Activated CD8-positive, alpha-beta memory T cell treated with anti-CD3 and anti-CD28 coated beads, Interleukin-2, amount 10 ng/mL, durations not matched to agents 7 days and 5 days (primary cell): ENCODE results near the gene XBP1. TPM values are rescaled to one million over a fixed set of nuclear protein-coding genes. Genes with fewer than 3 reads are reported as not detected.
"Not testable (repeated sequence)": the region's sequence is repeated elsewhere in the genome, so short reads cannot be mapped to it uniquely, and the experiment has no call there.

Experiments
- ATAC-seq: fragments of 150-1000 bp; cut with Tn5 transposase; one replicate; pipeline ENCODE4 v1.10.0; 2021; ENCODE audit warnings: moderate library complexity
- CTCF ChIA-PET: fragments of 350-600 bp; sonication (Branson Sonifier 250); formaldehyde crosslinking; loops from one replicate; lab custom pipeline; 2021; ENCODE audit warnings: antibody characterized with exemption; lab: Charles Lee
- DNase-seq: peaks from one replicate; pipeline ENCODE4 v3.0.0-alpha.2; 2020
- H3K27ac Mint-ChIP-seq: one replicate; pipeline ENCODE4 v1.8.0; 2021; ENCODE audit warnings: mild to moderate bottlenecking, mixed read lengths
- H3K27me3 Mint-ChIP-seq: one replicate; pipeline ENCODE4 v1.8.0; 2021; ENCODE audit warnings: mixed read lengths
- H3K36me3 Mint-ChIP-seq: one replicate; pipeline ENCODE4 v1.8.0; 2021; ENCODE audit warnings: mild to moderate bottlenecking, mixed read lengths
- H3K4me1 Mint-ChIP-seq: one replicate; pipeline ENCODE4 v1.8.0; 2021; ENCODE audit warnings: mixed read lengths
- H3K4me3 Mint-ChIP-seq: one replicate; pipeline ENCODE4 v1.8.0; 2021; ENCODE audit warnings: mild to moderate bottlenecking, moderate library complexity, mixed read lengths
- H3K9me3 Mint-ChIP-seq: one replicate; pipeline ENCODE4 v1.8.0; 2022; ENCODE audit warnings: low read depth, mixed read lengths
- total RNA-seq, 2 experiments: library from RNA; stranded (reverse); gene quantifications; one replicate each; pipeline ENCODE4 v1.2.3, GENCODE V29; 2021

XBP1 gene
- total RNA-seq, 2 experiments from 2014 or later = 139 to 141 TPM

DNA sequence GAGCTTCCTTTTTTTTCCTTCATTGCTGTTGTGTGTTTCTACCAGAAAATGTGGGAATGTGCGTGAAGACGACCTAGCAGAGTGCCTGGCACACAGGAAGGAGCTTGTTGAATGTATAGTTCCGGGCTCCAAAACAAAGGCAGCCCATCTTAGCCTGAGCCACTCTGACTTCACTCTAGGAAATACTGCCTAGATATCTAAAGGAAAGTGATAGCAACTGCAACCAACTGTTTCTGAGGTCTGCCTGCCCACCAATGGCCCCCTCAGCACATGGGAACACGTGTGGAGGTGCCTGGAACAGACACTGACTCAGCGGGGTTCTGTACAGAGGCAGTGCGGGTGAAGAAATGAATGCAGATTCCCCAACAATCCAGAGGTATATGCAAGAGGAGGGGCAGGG lies 14.7 kb upstream of the XBP1 start:
- ATAC-seq (no peak), DNase-seq (no peak)
- Mint-ChIP-seq H3K9me3 (no peaks in the 10 kb centered on the region), H3K4me3 (no peak overlapping the region), H3K27ac (no peak overlapping the region), H3K27me3 (no peaks in the 10 kb centered on the region), H3K4me1 (peaks cover 80% of the 10 kb centered on the region), H3K36me3 (peaks cover 43% of the 10 kb centered on the region)
- CTCF ChIA-PET = interaction anchor here (1.3 to 5.9 kb wide), 4 partner anchors 12 to 31 kb away, joined by 5 to 67 read pairs (median 25); partner anchors contain the start of gene XBP1

DNA sequence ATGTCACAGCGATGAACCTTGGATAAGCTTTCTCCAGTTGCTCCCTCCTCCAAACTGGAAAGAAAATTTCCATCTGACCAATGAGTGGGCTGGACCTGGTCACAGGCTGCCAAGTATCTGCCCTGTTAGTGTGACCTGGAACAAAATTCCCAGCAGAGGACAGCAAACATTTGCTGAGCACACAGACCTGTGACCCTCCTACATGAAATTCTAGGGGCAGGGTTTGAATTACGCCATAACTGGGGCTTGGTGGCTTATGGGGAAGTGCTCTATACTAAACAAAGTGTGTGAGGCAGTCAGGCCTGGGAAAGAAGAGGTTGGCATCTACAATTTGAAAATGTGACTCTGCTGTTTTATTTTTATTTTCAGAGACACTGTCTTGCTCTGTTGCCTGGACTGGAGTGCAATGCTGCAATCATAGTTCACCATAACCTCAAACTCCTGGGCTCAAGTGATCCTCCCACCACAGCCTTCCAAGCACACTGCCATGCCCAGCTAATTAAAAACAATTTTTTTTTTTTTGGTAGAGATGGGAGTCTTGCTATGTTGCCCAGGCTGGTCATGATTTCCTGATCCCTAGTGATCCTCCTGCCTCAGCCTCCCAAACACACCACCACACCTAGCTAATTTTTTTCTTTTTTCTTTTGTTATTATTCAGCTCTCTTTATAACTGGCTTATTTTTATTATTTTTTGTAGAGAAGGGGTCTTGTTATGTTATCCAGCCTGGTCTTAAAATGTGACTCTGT lies 13.6 kb upstream of the XBP1 start:
- Mint-ChIP-seq H3K27ac (peak overlapping the region; percentile 51), H3K36me3 (peaks cover 45% of the 10 kb centered on the region), H3K4me1 (peaks cover 84% of the 10 kb centered on the region), H3K4me3 (no peak overlapping the region), H3K9me3 (no peaks in the 10 kb centered on the region), H3K27me3 (no peaks in the 10 kb centered on the region)
- CTCF ChIA-PET = interaction anchor here (1.3 to 5.9 kb wide), 4 partner anchors 14 to 41 kb away, joined by 5 to 67 read pairs (median 26); partner anchors contain the start of genes CCDC117 and XBP1
- DNase-seq (no peak), ATAC-seq (no peak)

DNA sequence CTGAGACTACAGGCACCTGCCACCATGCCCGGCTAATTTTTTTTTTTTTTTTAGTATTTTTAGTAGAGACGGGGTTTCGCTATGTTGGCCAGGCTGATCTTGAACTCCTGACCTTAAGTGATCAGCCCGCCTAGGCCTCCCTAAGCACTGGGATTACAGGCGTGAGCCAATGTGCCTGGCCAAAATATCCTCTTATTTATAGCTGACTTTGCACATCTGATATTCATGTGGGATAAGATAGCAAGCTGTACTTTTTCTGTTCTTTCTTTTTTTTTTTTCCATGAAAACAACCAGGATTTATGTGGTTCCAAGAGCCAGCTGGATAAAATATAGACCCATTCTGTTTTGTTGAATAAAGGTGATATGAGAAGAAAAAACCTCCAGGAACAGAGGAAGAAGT lies 12.1 kb upstream of the XBP1 start:
- H3K4me1 Mint-ChIP-seq = peaks cover 78% of the 10 kb centered on the region
- H3K27me3 Mint-ChIP-seq = no peaks in the 10 kb centered on the region
- peak overlapping the region; percentile 92 for H3K27ac Mint-ChIP-seq
- DNase-seq = no peak
- CTCF ChIA-PET = interaction anchor here (0.8 to 5.9 kb wide), 7 partner anchors 12 to 67 kb away, joined by 3 to 67 read pairs (median 7); partner anchors contain the start of genes CCDC117 and XBP1
- H3K4me3 Mint-ChIP-seq = peak overlapping the region; percentile 70
- H3K36me3 Mint-ChIP-seq = peaks cover 54% of the 10 kb centered on the region
- no peaks in the 10 kb centered on the region for H3K9me3 Mint-ChIP-seq
- ATAC-seq = no peak

GRCh38 chr22:28810821-28811491 lies 10.6 kb upstream of the XBP1 start:
- peaks cover 52% of the 10 kb centered on the region for H3K36me3 Mint-ChIP-seq
- ATAC-seq = peak; percentile 46
- CTCF ChIA-PET = interaction anchor here (1.0 to 5.9 kb wide), 6 partner anchors 11 to 58 kb away, joined by 3 to 67 read pairs (median 7); partner anchors contain the start of gene XBP1
- peak overlapping the region; percentile 92 for H3K27ac Mint-ChIP-seq
- H3K27me3 Mint-ChIP-seq = no peaks in the 10 kb centered on the region
- H3K4me1 Mint-ChIP-seq = peaks cover 75% of the 10 kb centered on the region
- peak overlapping the region; percentile 70 for H3K4me3 Mint-ChIP-seq
- DNase-seq = peak; percentile 81
- no peaks in the 10 kb centered on the region for H3K9me3 Mint-ChIP-seq

- Mint-ChIP-seq H3K27ac (peak overlapping the region; percentile 55), H3K4me3 (no peak overlapping the region), H3K4me1 (peaks cover 58% of the 10 kb centered on the region), H3K27me3 (no peaks in the 10 kb centered on the region), H3K9me3 (no peaks in the 10 kb centered on the region), H3K36me3 (peaks cover 34% of the 10 kb centered on the region)
- DNase-seq (no peak), ATAC-seq (no peak)
- CTCF ChIA-PET = interaction anchor here (1.8 to 3.7 kb wide), 5 partner anchors 9 to 208 kb away, joined by 4 to 21 read pairs (median 5); partner anchors contain the start of gene XBP1
Measured at GRCh38 chr22:28808716-28809355, 8.5 kb upstream of the XBP1 start.

- DNase-seq, CTCF ChIA-PET, H3K9me3 Mint-ChIP-seq, H3K4me3 Mint-ChIP-seq, H3K27ac Mint-ChIP-seq, H3K27me3 Mint-ChIP-seq, ATAC-seq: not testable (repeated sequence)
- Mint-ChIP-seq H3K4me1 (peaks cover 41% of the 10 kb centered on the region), H3K36me3 (peaks cover 25% of the 10 kb centered on the region)
Measured at GRCh38 chr22:28805426-28805825, 5.1 kb upstream of the XBP1 start.

DNA sequence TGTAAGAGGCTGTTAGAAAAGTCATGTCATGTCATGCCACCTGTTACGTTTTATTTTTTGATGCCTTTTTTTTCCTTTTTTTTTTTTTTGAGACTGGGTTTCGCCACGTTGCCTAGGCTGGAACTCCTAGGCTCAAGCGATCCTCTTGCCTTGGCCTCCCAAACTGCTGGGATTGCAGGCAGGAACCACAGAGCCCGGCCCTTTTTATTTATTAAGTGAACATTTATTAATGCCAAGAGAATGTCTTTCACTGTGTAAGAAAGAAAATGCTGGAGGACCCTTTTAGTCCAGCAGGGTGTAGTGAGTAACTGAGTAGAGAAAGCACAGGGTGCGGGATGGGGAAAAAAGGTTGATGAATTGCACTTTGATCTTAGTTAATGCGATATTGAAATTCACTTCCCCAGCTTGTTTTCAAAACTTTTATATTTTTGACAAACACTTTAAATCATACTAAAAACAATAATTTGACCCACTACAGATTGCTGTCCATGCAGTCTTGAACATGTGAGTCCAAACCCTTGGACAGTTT lies 2.3 kb upstream of the XBP1 start:
- no peak for ATAC-seq
- no peaks in the 10 kb centered on the region for H3K27me3 Mint-ChIP-seq
- peaks cover 30% of the 10 kb centered on the region for H3K36me3 Mint-ChIP-seq
- H3K9me3 Mint-ChIP-seq = no peaks in the 10 kb centered on the region
- CTCF ChIA-PET = interaction anchor here (0.8 to 10.7 kb wide), 6 partner anchors 10 to 30 kb away, joined by 3 to 84 read pairs (median 5); partner anchors contain the start of gene CCDC117
- peak overlapping the region; percentile 68 for H3K27ac Mint-ChIP-seq
- peak overlapping the region; percentile 91 for H3K4me3 Mint-ChIP-seq
- no peak for DNase-seq
- peaks cover 31% of the 10 kb centered on the region for H3K4me1 Mint-ChIP-seq

DNA sequence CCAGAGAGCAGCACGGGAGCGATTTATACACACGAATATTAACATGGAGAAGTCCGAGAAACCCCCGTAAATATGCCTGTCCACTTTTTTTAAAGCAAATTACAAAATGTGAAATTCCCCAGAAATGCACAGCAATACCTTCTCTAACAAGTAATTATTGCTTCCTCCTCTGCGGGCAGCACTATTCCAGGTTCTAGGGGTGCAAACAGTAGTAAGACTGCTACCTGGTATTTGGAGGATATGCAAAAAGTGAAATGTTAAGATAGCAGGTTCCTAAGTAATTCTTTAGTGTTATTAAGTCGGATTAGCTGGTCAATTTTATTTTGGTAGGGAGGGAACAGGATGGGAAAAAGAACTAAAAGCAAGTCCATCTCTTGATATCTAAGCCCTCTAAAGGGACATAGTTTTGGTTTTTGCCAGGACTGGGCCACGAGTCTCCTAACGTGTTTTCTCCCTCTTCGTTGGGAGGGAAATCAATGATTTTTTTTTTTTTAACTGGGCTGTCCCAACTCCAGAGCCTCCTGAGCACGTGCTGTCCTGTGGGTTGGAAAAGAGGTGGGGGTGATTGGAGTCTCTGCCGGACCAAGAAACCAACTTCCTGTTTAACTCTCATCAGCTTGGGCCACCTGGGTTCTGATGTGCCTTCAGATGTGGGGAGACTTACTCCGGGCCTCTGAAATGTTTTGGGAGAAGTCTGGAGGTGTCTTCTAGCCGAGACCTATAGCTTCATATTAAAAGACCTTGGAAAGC lies 1.7 kb upstream of the XBP1 start:
- Mint-ChIP-seq H3K4me3 (peak overlapping the region; percentile 91), H3K27ac (peak overlapping the region; percentile 68), H3K27me3 (no peaks in the 10 kb centered on the region), H3K4me1 (peaks cover 34% of the 10 kb centered on the region), H3K9me3 (no peaks in the 10 kb centered on the region), H3K36me3 (peaks cover 31% of the 10 kb centered on the region)
- CTCF ChIA-PET = interaction anchor here (0.8 to 10.7 kb wide), 5 partner anchors 11 to 26 kb away, joined by 3 to 84 read pairs (median 5); no protein-coding TSS in a partner anchor
- DNase-seq (no peak), ATAC-seq (no peak)

GRCh38 chr22:28799606-28800307 lies 612 bp downstream of the XBP1 start:
- DNase-seq = peak; percentile 53
- Mint-ChIP-seq H3K36me3 (peaks cover 50% of the 10 kb centered on the region), H3K4me1 (peaks cover 50% of the 10 kb centered on the region), H3K27ac (peak overlapping the region; percentile 92), H3K9me3 (no peaks in the 10 kb centered on the region), H3K27me3 (no peaks in the 10 kb centered on the region), H3K4me3 (peak overlapping the region; percentile 91)
- peak; percentile 54 for ATAC-seq
- CTCF ChIA-PET = interaction anchor here (0.7 to 10.7 kb wide), 15 partner anchors 9 to 881 kb away, joined by 3 to 84 read pairs (median 5); partner anchors contain the start of genes CCDC117 and PITPNB

- Mint-ChIP-seq H3K27ac (peak overlapping the region; percentile 92), H3K36me3 (peaks cover 56% of the 10 kb centered on the region), H3K27me3 (no peaks in the 10 kb centered on the region), H3K4me1 (peaks cover 56% of the 10 kb centered on the region), H3K4me3 (peak overlapping the region; percentile 91), H3K9me3 (no peaks in the 10 kb centered on the region)
- ATAC-seq (peak; percentile 5), DNase-seq (peak; percentile 59)
- CTCF ChIA-PET = interaction anchor here (0.7 to 10.7 kb wide), 11 partner anchors 9 to 880 kb away, joined by 3 to 84 read pairs (median 5); partner anchors contain the start of genes CCDC117 and PITPNB
Measured at GRCh38 chr22:28798810-28799605, 1.4 kb downstream of the XBP1 start.
